Activated CD8-positive, alpha-beta memory T cell treated with anti-CD3 and anti-CD28 coated beads, Interleukin-2, amount 50 U/mL, for 24 hours (primary cell): Measurements from ENCODE around the gene PHOSPHO2.

Experiments
- DNase-seq: peaks from one replicate; pipeline ENCODE4 v3.0.0-alpha.2; 2020; ENCODE audit errors: extremely low read depth

The PHOSPHO2 gene

DNA sequence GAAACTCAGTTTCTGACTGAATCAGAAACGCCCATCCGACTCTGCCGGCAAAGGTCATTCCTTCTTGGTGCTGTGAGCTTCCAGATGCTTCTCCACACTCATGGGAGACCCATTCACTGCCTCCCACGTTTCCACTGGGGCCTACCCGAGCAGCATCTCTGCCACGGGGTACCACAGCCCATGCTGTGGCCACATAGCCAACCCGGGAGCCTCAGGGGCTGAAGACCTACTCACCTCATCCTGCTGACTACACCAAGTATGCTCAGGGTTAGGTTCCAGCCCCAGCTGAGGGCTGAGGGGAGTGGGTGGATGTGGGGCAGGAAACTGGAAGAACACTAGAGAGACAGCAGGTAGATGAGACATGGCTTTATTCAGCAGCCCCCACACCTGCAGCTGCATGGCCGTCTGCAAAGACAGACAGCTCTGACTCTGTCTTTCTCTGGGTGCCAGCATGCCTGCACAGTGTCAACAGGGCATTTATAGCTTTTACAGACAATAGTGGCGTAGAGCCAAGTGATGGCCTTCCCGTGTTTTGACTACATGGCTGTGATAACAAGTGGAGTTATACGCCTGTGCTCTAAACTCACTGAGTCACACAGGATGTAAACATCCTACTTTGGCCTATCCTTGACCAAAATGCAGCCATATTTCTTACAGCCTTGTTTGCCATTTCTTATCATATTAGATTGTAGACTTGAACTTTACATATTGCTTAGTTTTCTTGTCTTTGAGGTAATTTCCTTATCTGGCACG, 22.8 kb downstream of the PHOSPHO2 start:
- DNase-seq: no peak

DNA sequence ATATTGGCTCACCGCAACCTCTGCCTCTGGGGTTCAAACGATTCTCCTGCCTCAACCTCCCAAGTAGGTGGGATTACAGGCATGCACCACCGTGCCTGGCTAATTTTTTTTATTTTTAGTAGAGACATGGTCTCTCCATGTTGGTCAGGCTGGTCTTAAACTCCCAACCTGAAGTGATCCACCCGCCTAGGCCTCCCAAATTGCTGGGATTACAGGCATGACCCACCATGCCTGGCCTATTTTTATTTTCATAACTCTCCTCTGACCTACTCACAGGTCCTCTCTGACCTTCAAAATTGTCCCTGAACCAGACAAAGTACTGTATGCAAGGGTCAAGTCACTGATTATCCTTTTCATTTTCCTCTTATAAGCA, 23.4 kb downstream of the PHOSPHO2 start:
- DNase-seq: no peak

DNA sequence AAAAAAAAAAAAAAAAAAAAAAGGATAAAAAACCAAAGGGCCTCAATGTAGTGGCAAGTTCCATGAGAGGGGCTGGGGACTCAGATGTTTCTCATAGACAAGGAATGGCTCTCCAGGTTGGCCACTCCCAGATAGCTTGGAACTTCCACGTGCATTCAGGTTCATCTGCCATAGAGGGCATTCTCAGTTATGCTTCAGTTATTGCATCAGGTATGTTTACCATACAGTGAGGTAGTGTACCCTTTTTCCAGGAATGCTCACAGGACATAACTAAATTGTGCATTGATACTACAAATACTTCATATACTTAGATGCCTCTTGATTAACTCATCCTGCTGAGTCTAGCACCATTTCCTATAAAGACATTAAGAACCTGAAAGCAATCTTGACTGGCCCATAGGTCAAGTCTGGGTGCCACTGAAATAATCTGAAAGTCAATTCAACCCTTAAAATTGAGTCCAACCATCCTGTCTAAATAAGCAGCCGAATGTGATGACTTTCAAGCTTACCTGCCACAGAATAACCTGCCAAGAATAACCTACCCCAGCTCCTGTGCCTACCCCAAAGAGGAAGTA, 24.7 kb downstream of the PHOSPHO2 start:
- DNase-seq: no peak

DNA sequence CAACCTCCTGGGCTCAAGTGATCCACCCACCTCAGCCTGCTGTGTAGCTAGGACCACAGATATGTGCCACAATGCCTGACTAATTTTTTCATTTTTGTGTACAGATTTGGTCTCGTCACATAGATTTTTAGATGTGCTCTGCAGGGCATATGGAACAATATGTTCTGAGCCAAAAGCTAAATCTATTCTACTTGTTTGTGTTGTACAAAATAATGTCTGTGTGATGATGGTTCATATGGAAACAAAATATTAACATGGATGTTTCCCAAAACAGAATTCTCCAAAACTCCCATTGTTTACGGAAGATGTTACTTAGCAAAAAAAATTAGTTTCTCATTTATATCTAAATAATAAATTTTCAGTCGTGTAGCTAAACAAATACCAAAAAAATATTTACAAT, 26.7 kb downstream of the PHOSPHO2 start:
- DNase-seq: no peak

DNA sequence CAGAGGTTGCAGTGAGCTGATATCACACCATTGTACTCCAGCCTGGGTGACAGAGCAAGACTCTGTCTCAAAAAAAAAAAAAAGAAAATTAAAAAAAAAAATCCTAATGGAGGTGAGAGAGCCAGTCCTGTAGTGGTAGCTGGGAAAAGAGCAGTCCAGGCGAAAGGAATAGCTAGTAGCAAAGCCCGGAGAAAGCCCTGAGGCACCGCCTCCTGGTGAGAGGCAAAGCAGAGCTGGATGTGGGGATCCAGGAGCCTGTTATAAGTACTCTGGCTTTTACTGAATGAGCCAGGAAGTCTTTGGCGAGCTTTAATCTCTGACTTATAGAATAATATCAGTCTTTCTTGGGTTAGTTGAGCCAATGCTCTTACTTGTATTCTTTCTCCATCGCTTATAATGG, 32.8 kb downstream of the PHOSPHO2 start:
- DNase-seq: no peak

DNA sequence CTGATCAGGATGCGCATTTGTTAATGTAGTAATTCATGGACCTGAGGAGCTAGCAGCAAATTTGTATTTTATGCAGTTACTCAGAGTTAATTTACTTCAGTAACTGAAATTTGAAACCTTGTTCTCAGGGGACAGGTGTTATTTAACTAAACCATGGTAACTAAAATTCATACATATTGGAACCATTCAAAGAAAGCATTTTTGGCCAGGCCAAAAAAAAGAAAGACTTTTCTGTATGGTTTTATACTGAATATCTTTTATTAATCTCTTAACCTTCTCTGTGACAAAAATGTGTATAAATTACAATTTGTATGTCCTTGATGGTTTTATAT, 35.0 kb downstream of the PHOSPHO2 start:
- DNase-seq: no peak

DNA sequence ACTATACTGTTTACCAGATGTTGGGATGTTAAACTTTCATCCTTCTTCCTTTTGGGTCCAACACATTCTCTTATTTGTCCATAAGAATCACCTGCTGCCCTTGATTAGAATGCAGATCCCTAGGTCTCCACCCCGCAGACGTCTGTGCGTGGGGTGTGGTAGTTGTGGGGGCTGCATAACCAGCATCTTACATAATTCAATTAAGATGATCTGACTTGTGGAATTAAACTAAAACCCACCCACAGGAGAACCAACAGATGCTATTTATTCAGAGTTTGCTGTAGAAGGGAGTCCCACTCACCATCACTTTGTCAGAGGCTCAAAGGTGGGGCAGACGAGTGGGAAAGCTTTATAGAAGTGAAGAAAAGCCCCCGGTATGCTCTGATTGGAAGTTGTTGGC, 37.8 kb downstream of the PHOSPHO2 start:
- DNase-seq: no peak

DNA sequence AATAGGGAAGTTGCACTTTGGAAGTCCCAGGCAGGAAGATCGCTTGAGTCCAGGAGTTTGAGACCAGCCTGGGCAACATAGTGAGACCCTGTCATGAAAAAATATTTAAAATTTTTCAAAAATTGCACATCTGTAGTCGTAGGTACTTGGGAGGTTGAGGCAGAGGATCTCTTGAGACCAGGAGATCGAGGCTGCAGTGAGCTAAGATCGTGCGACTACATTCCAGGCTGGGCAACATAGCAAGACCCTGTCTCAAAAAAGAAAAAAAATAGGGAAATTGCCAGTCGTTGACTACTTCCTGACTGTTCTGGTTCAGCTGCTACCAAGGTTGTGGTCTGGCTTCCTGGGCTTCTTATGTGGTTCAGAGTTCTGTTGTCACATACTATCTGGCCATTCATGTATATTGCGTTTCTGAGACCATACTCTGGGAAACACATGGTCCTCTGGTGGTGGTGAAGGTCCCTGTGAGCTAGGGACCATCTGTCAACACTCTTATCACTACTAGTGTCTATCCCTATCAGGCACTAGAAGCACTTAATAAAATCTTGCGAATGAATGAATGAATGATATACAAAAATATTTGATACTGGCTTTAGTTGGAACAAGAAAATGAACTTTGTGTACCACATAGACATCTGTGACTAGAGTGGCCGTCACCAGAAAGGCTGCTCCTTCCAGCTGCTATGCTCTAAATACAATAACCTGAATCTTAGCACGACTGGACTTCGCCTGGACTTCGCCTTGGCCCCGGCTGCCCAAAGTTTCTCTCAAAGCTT, 38.5 kb downstream of the PHOSPHO2 start:
- DNase-seq: no peak

DNA sequence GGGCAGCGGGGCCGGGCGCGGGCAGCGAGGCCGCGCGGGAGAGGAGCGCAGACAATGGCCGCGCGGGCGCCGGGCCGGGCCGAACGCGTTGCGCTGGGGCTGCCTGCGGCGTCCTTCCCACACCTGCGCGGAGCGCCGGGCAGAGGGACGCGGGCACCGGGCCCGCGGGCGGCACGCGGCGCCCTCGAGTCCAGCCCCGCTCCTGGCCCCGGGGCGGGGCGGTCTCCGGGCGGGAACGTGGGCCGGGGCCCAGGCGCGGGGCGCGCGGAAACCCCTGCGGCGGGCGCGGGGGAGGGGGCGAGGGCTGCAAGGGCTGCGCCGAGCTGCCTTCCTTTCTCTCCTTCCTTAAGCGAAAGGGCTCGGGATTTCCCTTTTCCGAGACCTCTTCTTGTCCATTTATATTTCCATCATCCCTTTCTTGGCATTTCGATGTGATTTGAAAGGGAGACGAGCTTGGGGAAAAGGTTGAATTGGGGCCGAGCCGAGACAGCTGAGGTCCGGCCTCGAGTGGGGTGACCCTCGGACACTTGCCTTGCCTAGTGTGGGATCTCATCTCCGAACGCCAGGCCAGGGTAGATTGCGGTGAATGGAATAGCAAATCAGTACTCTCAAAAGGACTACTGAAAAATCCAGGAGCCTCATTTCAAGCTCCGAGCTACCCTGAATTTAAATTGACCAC, 40.0 kb downstream of the PHOSPHO2 start:
- DNase-seq: no peak

DNA sequence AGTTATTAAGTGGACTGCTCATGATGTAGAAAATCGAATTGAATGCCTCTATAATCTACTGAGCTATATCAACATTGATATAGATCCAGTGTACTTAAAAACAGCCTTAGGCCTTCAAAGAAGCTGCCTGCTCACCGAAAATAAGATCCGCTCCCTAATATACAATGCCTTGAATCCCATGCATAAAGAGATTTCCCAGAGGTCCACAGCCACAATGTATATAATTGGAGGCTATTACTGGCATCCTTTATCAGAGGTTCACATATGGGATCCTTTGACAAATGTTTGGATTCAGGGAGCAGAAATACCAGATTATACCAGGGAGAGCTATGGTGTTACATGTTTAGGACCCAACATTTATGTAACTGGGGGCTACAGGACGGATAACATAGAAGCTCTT, 41.4 kb downstream of the PHOSPHO2 start:
- no peak for DNase-seq

DNA sequence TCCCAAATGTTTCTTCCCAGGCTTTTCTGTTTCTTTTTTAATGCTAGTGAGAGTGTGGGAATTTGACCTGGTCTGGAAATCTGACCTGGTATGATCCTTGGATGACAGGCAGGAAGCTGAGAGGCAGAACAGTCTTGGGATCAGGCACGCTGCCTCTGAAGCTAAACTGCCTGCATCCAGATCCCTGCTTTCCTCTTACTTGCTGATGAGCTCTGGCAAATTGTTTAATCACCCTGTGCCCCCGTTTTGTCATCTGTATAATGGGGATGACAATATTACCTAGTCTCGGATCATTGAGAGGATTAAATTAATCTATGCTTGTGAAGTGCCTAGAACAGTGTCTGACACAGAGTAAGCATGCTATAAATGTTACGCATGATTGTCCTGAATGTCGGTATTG, 42.6 kb downstream of the PHOSPHO2 start:
- DNase-seq: no peak

DNA sequence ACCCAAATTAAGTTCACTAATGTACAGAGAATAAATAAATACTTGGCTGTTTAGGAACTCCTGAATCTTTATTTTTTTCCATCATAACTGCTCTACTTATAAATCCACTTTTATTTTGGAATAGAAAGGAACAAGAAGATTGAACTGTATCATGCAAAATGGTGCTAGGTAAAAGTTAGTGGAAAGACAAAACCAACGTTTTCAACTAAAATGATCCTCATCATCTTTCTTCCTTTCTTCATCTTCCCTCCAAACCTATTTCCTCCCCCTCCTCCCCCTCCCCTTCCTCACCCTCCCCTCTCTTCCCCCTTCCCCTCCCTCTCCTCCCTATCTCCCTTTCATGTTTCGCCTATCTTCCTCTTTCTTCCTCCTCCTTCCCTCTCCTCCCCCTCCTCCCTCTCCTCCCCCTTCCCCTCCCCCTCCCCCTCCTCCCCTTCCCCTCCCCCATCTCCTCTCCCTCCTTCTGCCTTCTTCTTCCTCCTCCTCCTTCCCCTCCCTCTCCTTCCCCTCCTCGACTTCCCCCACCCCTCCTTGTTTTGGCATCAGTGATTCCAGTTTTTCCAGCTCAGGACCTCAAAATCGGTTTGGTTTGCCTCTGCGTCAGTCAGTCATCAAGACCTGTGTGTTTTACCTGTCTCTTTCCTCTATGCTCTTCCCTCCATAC, 44.4 kb downstream of the PHOSPHO2 start:
- no peak for DNase-seq

DNA sequence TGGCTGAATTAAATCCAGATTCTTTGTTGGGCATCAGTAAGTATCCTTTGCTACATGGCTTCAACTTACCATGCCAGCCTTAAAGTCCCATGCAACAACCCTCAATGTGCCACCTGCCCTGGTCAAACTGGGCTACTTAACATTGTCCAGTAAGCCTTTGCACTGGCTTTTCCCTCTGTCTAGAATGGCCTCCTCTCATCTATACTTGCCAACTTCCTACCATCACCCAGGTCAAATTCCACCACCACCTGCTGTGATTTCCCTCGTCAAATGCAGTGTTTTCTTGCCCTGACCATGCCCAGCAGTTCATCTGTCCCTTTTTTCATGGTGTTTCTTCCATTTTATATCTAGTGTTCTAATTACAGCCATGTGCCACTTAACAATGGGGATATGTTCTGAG, 45.1 kb downstream of the PHOSPHO2 start:
- no peak for DNase-seq

DNA sequence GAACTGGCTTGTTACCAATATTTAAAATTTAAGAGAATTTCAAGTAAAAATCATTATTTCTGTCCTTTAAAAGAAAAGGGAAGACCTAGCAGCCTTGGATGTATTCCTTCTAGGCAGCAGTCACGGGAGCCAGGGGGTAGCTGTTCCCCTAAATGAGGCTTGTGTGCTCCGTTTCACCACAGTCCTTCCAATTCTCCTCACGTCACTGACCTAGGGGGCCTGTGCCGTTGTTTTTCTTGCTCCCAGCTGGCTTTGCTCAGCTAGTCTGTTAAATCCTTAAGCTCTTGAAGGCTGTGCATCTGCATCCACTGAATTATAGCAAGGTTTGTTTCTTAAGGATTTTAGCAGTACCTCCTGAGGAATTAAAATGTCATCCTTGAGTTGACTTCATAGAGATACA, 49.3 kb downstream of the PHOSPHO2 start:
- DNase-seq: no peak

DNA sequence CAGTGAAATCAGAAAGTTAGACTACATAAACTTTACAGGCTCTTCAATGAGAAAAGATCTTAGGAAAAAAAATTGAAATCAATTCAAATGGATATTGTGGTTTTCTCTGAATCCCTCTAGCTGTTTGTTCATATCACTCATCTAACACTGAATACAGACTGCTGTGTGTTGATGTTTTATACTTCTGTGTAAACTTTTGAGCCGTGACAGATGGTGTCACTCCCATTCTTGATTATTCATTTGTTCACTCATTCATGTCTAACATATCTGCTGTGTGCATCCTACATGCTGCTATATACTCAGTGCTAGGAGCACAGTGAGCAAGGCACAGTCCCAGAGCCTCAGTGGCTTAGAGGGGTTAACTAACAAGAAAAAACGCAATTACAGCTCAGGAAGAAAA, 52.0 kb downstream of the PHOSPHO2 start:
- DNase-seq: no peak

DNA sequence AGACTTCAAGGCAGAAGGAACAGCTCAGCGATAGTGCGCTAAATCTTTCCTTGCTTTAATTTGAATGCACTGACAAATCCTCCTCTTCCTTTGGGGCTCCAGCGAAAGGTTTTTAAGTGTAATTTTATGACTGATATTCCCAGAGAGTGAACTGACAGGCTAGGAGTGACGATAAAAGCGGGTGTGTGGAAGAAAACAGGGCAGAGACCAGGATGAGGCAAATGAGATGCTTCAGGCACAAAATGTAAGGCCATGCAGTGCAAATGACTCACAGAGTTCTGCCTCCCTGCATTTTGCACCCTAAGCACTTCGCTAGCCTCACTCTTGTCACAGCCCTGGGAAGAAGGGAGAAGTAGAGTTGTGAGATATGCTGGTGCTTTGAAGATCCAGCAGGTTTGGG, 54.0 kb downstream of the PHOSPHO2 start:
- DNase-seq: no peak
